Sigmoid colon (tissue), 7 donors: ENCODE measurements around the gene CFAP57. TPM values are rescaled to one million over a fixed set of nuclear protein-coding genes. Genes with fewer than 3 reads are reported as not detected.

Experiments used
- DNase-seq: peaks from one replicate; pipeline ENCODE4 v3.0.0-alpha.2; 2019
- H3K27ac ChIP-seq, 4 donors: fragments of 200-600 bp; sonication (generic); one replicate each; pipeline ENCODE4 v1.5.1; 2016 to 2019; ENCODE audit warnings: mild to moderate bottlenecking in 1 of 4
- H3K27me3 ChIP-seq, 3 donors: fragments of 200-600 bp; sonication (generic); one replicate each; pipeline ENCODE4 v1.5.1; 2019; ENCODE audit warnings: mild to moderate bottlenecking in 1 of 3
- H3K36me3 ChIP-seq, 4 donors: fragments of 200-600 bp; sonication (generic); one replicate each; pipeline ENCODE4 v1.5.1; 2016 to 2019
- H3K4me1 ChIP-seq, 4 donors: fragments of 200-600 bp; sonication (generic); one replicate each; pipeline ENCODE4 v1.5.1; 2017 to 2019
- H3K4me3 ChIP-seq, 4 donors: fragments of 200-600 bp; sonication (generic); one replicate each; pipeline ENCODE4 v1.5.1; 2017 to 2019; ENCODE audit warnings: mild to moderate bottlenecking in 2 of 4, moderate library complexity in 1 of 4
- H3K9me3 ChIP-seq, 4 donors: fragments of 200-600 bp in 3 of 4; sonication (generic) in 3 of 4; one replicate each; pipeline versions ENCODE4 v1.5.1 to v1.6.1; 2013 to 2019
- EP300 ChIP-seq, 4 donors: sonication (generic); formaldehyde crosslinking; IDR thresholded peaks; one replicate each; pipeline ENCODE4 v1.6.1; 2017; ENCODE audit warnings: antibody characterized with exemption in 4 of 4
- POLR2A ChIP-seq, 2 donors: fragments of 450-650 bp; IDR thresholded peaks; one replicate each; pipeline ENCODE4 v1.6.1; 2016; ENCODE audit warnings: antibody characterized with exemption in 2 of 2, mild to moderate bottlenecking in 2 of 2, moderate library complexity in 2 of 2
- POLR2AphosphoS5 ChIP-seq, 4 donors: sonication (generic); formaldehyde crosslinking; IDR thresholded peaks; one replicate each; pipeline ENCODE4 v1.6.1; 2017; ENCODE audit warnings: antibody characterized with exemption in 4 of 4
- WGBS, 2 donors: extraction: QIAGEN DNeasy Blood & Tissue Kit; methylation state at CpG; one replicate each; pipeline ENCODE4 v1.1.7; 2013; 5-methylcytosine and 5-hydroxymethylcytosine counted together
- intact Hi-C: fragments of 100-400 bp; cut with DNase I; formaldehyde crosslinking; loops from one replicate; pipeline ENCODE4 v1.15.1; 2023
- polyA plus RNA-seq, 3 donors: library from polyadenylated mRNA; stranded (reverse); fragments of 200-250 nt; gene quantifications; one replicate each; pipeline ENCODE4 v1.2.3, GENCODE V29; 2013
- total RNA-seq, 4 donors: library from RNA; depleted of rRNA; stranded (reverse); fragments of >200 nt; gene quantifications; one replicate each; pipeline ENCODE4 v1.1.0, GENCODE V29; 2016
- TF ChIP-seq, protein P1 (sequence below), 4 experiments: fragments of 450-650 bp in 3 of 4; fragments of 200-600 bp in 1 of 4; IDR thresholded peaks; one replicate each; pipeline ENCODE4 v1.5.1; 2016 to 2019; ENCODE audit warnings: antibody characterized with exemption in 4 of 4, mild to moderate bottlenecking in 3 of 4, moderate library complexity in 2 of 4
- donor health status: healthy with polysubstance abuse.
- donor health status: Bipolar disorder and iron deficiency.
- donor health status: healthy.

Gene CFAP57
- total and polyA plus RNA-seq, 7 donors, result under 0.01 to 0.06 TPM; not detected in 5

DNA sequence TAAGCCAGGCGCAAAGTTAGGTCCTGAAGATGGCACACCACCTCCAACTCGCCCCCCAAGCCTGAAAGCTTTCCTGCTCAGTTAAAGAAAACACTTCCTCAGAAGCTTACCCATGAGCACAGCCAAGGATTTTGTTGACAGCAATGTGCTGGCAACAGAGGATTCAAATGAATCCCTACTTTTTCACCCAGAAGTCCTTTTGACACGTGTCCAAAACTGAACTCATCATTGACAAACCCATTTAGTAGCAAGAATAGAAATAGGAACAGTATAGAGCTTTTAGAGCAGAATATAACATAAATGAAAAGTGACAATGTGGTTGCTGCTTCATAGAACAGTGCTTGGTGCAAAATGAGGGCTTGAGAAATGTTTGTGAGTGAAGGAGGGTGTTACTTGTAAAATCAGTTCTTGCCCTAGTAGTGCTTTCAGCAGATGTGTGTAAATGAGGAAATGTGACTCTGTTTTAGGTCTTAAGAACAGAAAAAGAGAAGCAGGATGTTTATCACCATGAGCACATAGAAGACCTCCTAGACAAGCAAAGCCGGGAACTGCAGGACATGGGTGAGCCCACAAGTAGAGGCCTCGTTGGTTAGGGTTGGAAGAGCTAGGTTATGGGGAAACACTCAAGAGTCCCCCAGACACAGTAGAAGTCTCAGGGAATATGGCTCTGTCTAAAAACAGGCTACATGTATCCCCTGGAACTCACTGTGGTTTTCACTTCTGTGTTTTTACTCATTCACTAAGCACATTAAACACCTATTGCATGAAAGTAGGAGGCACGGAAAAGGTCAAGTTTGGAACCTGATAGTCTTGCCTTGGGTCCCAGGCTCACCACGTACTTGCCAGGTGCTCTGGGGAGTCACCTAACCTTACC is 49.0 kb downstream of the CFAP57 start:
- Histone ChIP-seq H3K4me1 (no peaks in the 10 kb centered on the region), H3K27ac (no peak overlapping the region), H3K9me3 (no peaks in the 10 kb centered on the region), H3K27me3 (no peaks in the 10 kb centered on the region), H3K36me3 (no peaks in the 10 kb centered on the region), H3K4me3 (no peak overlapping the region)
- no peak for DNase-seq
- 74 to 81% methylated on average over 7 of the region's 7 CpGs for WGBS, 2 donors
- intact Hi-C loops, result no loop called here
- TF ChIP-seq EP300 (IDR thresholded peaks at IDR 0.05), result no peak
- TF ChIP-seq POLR2A (IDR thresholded peaks at IDR 0.05), result no peak
- TF ChIP-seq POLR2AphosphoS5 (IDR thresholded peaks at IDR 0.05), result no peak
- TF ChIP-seq, protein P1, sequence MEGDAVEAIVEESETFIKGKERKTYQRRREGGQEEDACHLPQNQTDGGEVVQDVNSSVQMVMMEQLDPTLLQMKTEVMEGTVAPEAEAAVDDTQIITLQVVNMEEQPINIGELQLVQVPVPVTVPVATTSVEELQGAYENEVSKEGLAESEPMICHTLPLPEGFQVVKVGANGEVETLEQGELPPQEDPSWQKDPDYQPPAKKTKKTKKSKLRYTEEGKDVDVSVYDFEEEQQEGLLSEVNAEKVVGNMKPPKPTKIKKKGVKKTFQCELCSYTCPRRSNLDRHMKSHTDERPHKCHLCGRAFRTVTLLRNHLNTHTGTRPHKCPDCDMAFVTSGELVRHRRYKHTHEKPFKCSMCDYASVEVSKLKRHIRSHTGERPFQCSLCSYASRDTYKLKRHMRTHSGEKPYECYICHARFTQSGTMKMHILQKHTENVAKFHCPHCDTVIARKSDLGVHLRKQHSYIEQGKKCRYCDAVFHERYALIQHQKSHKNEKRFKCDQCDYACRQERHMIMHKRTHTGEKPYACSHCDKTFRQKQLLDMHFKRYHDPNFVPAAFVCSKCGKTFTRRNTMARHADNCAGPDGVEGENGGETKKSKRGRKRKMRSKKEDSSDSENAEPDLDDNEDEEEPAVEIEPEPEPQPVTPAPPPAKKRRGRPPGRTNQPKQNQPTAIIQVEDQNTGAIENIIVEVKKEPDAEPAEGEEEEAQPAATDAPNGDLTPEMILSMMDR (IDR thresholded peaks at IDR 0.05), result no peak

DNA sequence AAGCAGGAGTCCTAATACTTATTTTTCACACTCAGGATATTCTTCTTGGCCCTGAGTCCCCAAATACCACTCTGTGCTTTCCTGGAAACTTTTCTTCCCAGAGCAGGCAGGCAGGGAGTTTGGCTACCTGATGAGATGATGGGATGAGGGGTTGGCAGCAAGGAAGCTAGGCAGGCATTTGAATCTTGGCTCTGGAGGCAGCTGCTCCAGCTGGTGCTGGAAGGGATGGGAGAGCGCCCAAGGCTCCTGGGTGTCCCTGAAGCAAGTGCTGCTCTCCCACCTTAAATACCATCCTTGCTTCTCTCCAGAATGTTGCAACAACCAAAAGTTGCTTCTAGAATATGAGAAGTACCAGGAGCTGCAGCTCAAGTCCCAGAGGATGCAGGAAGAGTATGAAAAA is 49.7 kb downstream of the CFAP57 start:
- Histone ChIP-seq H3K36me3 (no peaks in the 10 kb centered on the region), H3K9me3 (no peaks in the 10 kb centered on the region), H3K4me3 (no peak overlapping the region), H3K27me3 (no peaks in the 10 kb centered on the region), H3K27ac (no peak overlapping the region), H3K4me1 (no peaks in the 10 kb centered on the region)
- TF ChIP-seq POLR2AphosphoS5 (IDR thresholded peaks at IDR 0.05) (no peak), POLR2A (IDR thresholded peaks at IDR 0.05) (no peak), EP300 (IDR thresholded peaks at IDR 0.05) (no peak)
- TF ChIP-seq, protein P1 (IDR thresholded peaks at IDR 0.05), result no peak
- no peak for DNase-seq
- 91 to 94% methylated on average over 1 of the region's 1 CpG for WGBS, 2 donors
- intact Hi-C loops, result no loop called here

DNA sequence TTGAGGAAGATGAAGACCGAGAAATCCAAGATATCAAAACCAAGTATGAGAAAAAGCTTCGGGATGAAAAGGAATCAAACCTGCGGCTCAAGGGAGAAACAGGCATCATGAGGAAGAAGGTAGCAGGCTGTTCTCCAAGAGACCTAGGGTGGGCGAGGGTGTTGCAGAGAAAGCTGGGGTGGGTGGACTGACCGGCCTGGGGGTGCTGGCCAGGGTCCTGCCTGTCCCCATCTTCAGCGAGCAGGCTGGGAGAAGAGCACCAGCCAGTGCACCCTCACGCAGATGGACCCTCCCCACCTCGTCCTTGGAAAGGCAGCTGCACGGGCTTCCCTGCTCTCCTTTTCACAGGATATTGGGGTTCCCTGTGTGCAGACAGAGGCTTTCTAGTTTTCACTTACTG is 50.7 kb downstream of the CFAP57 start:
- no peaks in the 10 kb centered on the region for H3K4me1 ChIP-seq
- H3K4me3 ChIP-seq, result no peak overlapping the region
- no peak overlapping the region for H3K27ac ChIP-seq
- WGBS, 2 donors, result 81 to 88% methylated on average over 9 of the region's 9 CpGs
- no peaks in the 10 kb centered on the region for H3K36me3 ChIP-seq
- no peaks in the 10 kb centered on the region for H3K27me3 ChIP-seq
- H3K9me3 ChIP-seq, result no peaks in the 10 kb centered on the region
- intact Hi-C loops, result no loop called here
- no peak for DNase-seq
- TF ChIP-seq POLR2A (IDR thresholded peaks at IDR 0.05), result no peak
- no peak for TF ChIP-seq POLR2AphosphoS5 (IDR thresholded peaks at IDR 0.05)
- TF ChIP-seq, protein P1 (IDR thresholded peaks at IDR 0.05), result no peak
- TF ChIP-seq EP300 (IDR thresholded peaks at IDR 0.05), result no peak

DNA sequence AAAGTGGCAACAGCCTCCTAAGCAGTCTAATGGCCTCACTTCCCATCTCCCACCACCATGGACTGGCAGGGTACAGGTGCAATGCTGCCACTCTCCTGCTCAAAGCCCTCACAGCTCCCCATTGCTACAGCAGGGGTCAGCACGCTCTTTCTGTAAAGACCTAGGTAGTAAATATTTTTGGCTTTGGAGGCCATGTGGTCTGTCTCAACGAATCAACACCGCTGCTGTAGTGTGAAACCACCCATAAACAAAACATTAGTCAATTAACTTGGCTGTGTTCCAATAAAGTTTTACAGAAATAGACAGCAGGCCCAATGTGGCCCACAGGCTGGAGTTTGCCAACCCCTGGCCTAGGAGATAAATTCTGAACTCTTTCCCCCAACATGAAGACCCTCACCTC is 53.0 kb downstream of the CFAP57 start:
- 36 to 68% methylated on average over 3 of the region's 3 CpGs for WGBS, 2 donors
- intact Hi-C loops, result no loop called here
- Histone ChIP-seq H3K9me3 (no peaks in the 10 kb centered on the region), H3K4me3 (no peak overlapping the region), H3K36me3 (no peaks in the 10 kb centered on the region), H3K27ac (no peak overlapping the region), H3K27me3 (no peaks in the 10 kb centered on the region), H3K4me1 (no peaks in the 10 kb centered on the region)
- no peak for DNase-seq
- no peak for TF ChIP-seq POLR2AphosphoS5 (IDR thresholded peaks at IDR 0.05)
- TF ChIP-seq, protein P1 (IDR thresholded peaks at IDR 0.05), result no peak
- no peak for TF ChIP-seq POLR2A (IDR thresholded peaks at IDR 0.05)
